Kidney (tissue), 14 donors: ENCODE measurements around the gene RHOG. TPM values are rescaled to one million over a fixed set of nuclear protein-coding genes. Genes with fewer than 3 reads are reported as not detected.

Experiments used
- DNase-seq, 5 donors: peaks; one replicate each; pipeline ENCODE4 v3.0.0-alpha.2; 2013 to 2020
- FAIRE-seq: peaks from 2 replicates; lab custom pipeline; 2012; peaks lifted over from hg19 to GRCh38; lab: Jason Lieb, UNC
- H3K27ac ChIP-seq, 2 donors: one replicate each; pipeline ENCODE4 v1.7.0; 2013; ENCODE audit warnings: low read depth in 2 of 2, low read length in 2 of 2, inconsistent platforms in 1 of 2
- H3K27me3 ChIP-seq: one replicate; pipeline ENCODE4 v1.7.1; 2013; ENCODE audit warnings: low read length, inconsistent platforms; ENCODE audit not compliant: control insufficient read depth, insufficient read depth
- H3K36me3 ChIP-seq, 3 donors: one replicate each; pipeline versions ENCODE4 v1.7.0 to v1.7.1; 2013; ENCODE audit warnings: low read length in 3 of 3, control low read depth in 1 of 3, inconsistent platforms in 1 of 3; ENCODE audit not compliant: insufficient read depth in 3 of 3, control insufficient read depth in 2 of 3
- H3K4me1 ChIP-seq, 3 donors: one replicate each; pipeline versions ENCODE4 v1.7.0 to v1.7.1; 2013; ENCODE audit warnings: low read length in 3 of 3, inconsistent platforms in 1 of 3, low read depth in 1 of 3; ENCODE audit not compliant: control insufficient read depth in 2 of 3, insufficient read depth in 2 of 3
- H3K4me3 ChIP-seq, 3 donors: one replicate each; pipeline versions ENCODE4 v1.7.0 to v1.8.1; 2013; ENCODE audit warnings: low read length in 3 of 3, control low read depth in 1 of 3, inconsistent platforms in 1 of 3
- H3K9ac ChIP-seq, 3 donors: one replicate each; pipeline versions ENCODE4 v1.7.0 to v1.7.1; 2013; ENCODE audit warnings: low read length in 3 of 3, control low read depth in 1 of 3, inconsistent platforms in 1 of 3
- H3K9me3 ChIP-seq, 3 donors: one replicate each; pipeline versions ENCODE4 v1.7.0 to v1.7.1; 2013; ENCODE audit warnings: low read length in 3 of 3, control low read depth in 1 of 3, inconsistent platforms in 1 of 3; ENCODE audit not compliant: control insufficient read depth in 2 of 3, insufficient read depth in 1 of 3
- CTCF ChIP-seq: IDR thresholded peaks from 3 replicates; pipeline ENCODE4 v1.5.1; 2012; ENCODE audit warnings: mild to moderate bottlenecking, moderate library complexity, borderline replicate concordance; ENCODE audit not compliant: insufficient read depth; ENCODE audit errors: extremely low read depth
- intact Hi-C: fragments of 100-400 bp; cut with DNase I; formaldehyde crosslinking; loops from one replicate; pipeline ENCODE4 v1.11.1; 2022
- polyA plus RNA-seq: library from polyadenylated mRNA; stranded (reverse); fragments of 350-450 nt; fragmentation: Illumina TruSeq; extraction: RNeasy Lipid Tissue Mini Kit (QIAGEN cat#74804); gene quantifications from one replicate; pipeline ENCODE4 v1.2.3, GENCODE V29; 2014; ENCODE audit warnings: low read depth, low replicate concordance; ENCODE audit not compliant: insufficient read depth
- total RNA-seq: library from RNA; stranded (reverse); fragmentation: NEBNext Ultra II Directional; extraction: Animal tissue kit (Norgen Biotek cat#: 25700); gene quantifications from one replicate; pipeline ENCODE4 v1.2.1, GENCODE V29; 2021
- donor health status: control.
- donor health status: control.
- donor health status: control.
- donor health status: control.
- donor health status: control.
- donor health status: DM: yes; HTN: yes; CAD: no.
- donor health status: Normal renal cell carcinoma (clear cell type).

Gene RHOG
- total and polyA plus RNA-seq, 2 donors from 2014 or later = 43.1 to 56.0 TPM

GRCh38 chr11:3845670-3846069 lies 4.9 kb upstream of the RHOG start:
- DNase-seq (no peak), FAIRE-seq (no peak)
- Histone ChIP-seq H3K36me3 (no peaks in the 10 kb centered on the region), H3K27me3 (no peaks in the 10 kb centered on the region), H3K4me3 (no peak overlapping the region), H3K9me3 (no peaks in the 10 kb centered on the region), H3K4me1 (peaks cover 0 to 4% (median 3%) of the 10 kb centered on the region in 3 donors), H3K9ac (no peak overlapping the region), H3K27ac (no peak overlapping the region)
- no peak for TF ChIP-seq CTCF
- intact Hi-C loops = no loop called here

- Histone ChIP-seq H3K27me3 (no peaks in the 10 kb centered on the region), H3K9ac (no peak overlapping the region), H3K4me3 (no peak overlapping the region), H3K36me3 (no peaks in the 10 kb centered on the region), H3K9me3 (no peaks in the 10 kb centered on the region), H3K4me1 (peaks cover 0 to 4% (median 3%) of the 10 kb centered on the region in 3 donors), H3K27ac (no peak overlapping the region)
- TF ChIP-seq CTCF = no peak
- intact Hi-C loops = no loop called here
- FAIRE-seq (no peak), DNase-seq (no peak)
Measured at GRCh38 chr11:3845246-3845645, 4.5 kb upstream of the RHOG start.

GRCh38 chr11:3843326-3843725 lies 2.6 kb upstream of the RHOG start:
- no peak for FAIRE-seq
- intact Hi-C loops = no loop called here
- peaks cover 0 to 11% (median 8%) of the 10 kb centered on the region in 3 donors for H3K4me1 ChIP-seq
- no peaks in the 10 kb centered on the region for H3K36me3 ChIP-seq
- H3K27me3 ChIP-seq = no peaks in the 10 kb centered on the region
- TF ChIP-seq CTCF = no peak
- no peak overlapping the region for H3K9ac ChIP-seq
- no peaks in the 10 kb centered on the region for H3K9me3 ChIP-seq
- DNase-seq = no peak
- no peak overlapping the region for H3K27ac ChIP-seq
- no peak overlapping the region for H3K4me3 ChIP-seq
